Brain microvascular endothelial cell (primary cell): ENCODE data around the gene DBN1.

Source experiments
- DNase-seq: peaks from one replicate; pipeline ENCODE4 v3.0.0-alpha.2; 2020
- H3K27ac ChIP-seq: fragments of 250-450 bp; sonication (Bioruptor Pico); 2 replicates; pipeline ENCODE4 v1.5.1; 2020; ENCODE audit warnings: mild to moderate bottlenecking, moderate library complexity
- H3K27me3 ChIP-seq: fragments of 250-450 bp; sonication (Bioruptor Pico); replicated peaks from 2 replicates; pipeline ENCODE4 v1.5.1; 2020; ENCODE audit warnings: mild to moderate bottlenecking
- H3K36me3 ChIP-seq: fragments of 250-450 bp; sonication (Bioruptor Pico); replicated peaks from 2 replicates; pipeline ENCODE4 v1.5.1; 2020; ENCODE audit warnings: mild to moderate bottlenecking
- H3K4me3 ChIP-seq: 2 replicates; pipeline ENCODE4 v1.5.1; 2011; ENCODE audit warnings: low read depth, mild to moderate bottlenecking, control low read depth, low read length, moderate library complexity
- in situ Hi-C: cut with HindIII; loops from 2 replicates; pipeline ENCODE4 v1.10.0; 2017; ENCODE audit warnings: low sequenced_read_pairs, low pct_ligation_motif_present
- TF ChIP-seq, protein P1 (sequence below): IDR thresholded peaks from 2 replicates; pipeline ENCODE4 v1.5.1; 2011; ENCODE audit warnings: low read depth, mild to moderate bottlenecking, moderate library complexity, low read length, control low read depth, inconsistent platforms; ENCODE audit errors: missing control alignments

DBN1 gene

DNA sequence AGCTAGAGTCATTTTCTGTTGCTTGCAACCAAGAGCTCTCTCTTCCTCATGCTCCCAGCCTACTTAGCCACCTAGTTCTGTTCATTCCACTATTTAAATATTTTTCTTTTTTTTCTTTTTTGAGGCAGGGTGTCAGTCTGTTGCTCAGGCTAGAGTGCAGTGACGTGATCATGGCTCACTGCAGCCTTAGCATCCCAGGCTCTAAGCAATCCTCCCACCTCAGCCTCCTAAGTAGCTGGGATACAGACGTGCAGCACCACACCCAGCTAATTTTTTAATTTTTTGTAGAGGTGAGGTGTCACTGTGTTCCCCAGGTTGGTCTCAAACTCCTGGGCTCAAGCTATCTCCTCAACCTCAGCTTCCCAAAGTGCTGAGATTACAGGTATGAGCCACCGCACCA, 59.0 kb downstream of the DBN1 start:
- Histone ChIP-seq H3K36me3 (no peaks in the 10 kb centered on the region), H3K4me3 (no peak overlapping the region), H3K27me3 (no peaks in the 10 kb centered on the region), H3K27ac (no peak overlapping the region)
- TF ChIP-seq, protein P1, sequence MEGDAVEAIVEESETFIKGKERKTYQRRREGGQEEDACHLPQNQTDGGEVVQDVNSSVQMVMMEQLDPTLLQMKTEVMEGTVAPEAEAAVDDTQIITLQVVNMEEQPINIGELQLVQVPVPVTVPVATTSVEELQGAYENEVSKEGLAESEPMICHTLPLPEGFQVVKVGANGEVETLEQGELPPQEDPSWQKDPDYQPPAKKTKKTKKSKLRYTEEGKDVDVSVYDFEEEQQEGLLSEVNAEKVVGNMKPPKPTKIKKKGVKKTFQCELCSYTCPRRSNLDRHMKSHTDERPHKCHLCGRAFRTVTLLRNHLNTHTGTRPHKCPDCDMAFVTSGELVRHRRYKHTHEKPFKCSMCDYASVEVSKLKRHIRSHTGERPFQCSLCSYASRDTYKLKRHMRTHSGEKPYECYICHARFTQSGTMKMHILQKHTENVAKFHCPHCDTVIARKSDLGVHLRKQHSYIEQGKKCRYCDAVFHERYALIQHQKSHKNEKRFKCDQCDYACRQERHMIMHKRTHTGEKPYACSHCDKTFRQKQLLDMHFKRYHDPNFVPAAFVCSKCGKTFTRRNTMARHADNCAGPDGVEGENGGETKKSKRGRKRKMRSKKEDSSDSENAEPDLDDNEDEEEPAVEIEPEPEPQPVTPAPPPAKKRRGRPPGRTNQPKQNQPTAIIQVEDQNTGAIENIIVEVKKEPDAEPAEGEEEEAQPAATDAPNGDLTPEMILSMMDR = no peak
- DNase-seq = no peak
- in situ Hi-C loops = no loop called here

DNA sequence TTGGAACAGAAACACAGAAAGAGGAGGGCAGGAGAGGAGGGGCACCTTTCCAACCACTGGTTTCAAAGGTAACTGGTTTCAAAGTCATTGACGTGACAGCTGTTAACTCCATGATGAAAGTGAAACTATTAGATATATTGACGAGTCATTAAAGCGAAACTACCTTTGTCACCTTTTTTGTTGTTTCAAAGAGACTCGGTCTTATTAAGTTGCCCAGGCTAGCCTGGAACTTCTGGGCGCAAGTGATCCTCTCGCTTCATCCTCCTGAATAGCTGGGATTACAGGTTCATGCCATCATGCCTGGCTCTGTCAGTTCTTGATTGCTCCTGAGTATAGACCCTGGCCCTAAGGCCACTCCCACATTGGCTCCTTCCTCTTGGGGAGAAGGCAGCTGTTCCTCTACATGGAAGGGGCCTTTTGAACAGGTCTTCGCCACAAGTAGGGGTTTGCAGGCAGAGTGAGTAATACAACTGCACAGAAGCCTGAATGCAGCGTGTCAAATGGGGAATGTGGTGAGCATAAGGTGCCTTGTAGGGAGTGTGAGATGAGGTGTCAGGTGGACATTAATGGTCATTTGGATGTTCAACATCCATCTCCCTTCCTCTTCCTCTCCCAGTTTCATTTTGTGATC, 60.7 kb downstream of the DBN1 start:
- Histone ChIP-seq H3K27me3 (no peaks in the 10 kb centered on the region), H3K36me3 (no peaks in the 10 kb centered on the region), H3K27ac (no peak overlapping the region), H3K4me3 (no peak overlapping the region)
- in situ Hi-C loops = no loop called here
- no peak for DNase-seq
- TF ChIP-seq, protein P1 = no peak

DNA sequence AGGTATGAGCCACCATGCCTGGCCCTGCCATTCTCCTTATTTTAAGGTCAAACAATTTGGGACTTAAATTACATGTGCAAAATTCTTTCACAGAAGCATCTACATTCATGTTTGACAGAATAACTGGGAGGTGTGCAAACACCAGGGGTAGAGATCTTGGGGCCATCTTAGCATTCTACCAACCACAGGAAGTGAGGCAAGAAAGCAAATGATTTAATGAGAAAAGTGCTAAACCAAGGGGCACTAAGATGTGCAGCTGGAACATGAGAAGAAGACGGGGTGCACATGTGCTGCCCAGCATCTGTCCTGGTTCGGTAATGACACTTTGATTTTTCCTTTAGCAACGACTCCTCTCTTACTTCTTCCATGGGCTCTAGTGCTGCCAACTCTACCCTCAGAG, 62.9 kb downstream of the DBN1 start:
- Histone ChIP-seq H3K27me3 (no peaks in the 10 kb centered on the region), H3K36me3 (no peaks in the 10 kb centered on the region), H3K27ac (no peak overlapping the region), H3K4me3 (no peak overlapping the region)
- TF ChIP-seq, protein P1 = no peak
- DNase-seq = no peak
- in situ Hi-C loops = no loop called here

DNA sequence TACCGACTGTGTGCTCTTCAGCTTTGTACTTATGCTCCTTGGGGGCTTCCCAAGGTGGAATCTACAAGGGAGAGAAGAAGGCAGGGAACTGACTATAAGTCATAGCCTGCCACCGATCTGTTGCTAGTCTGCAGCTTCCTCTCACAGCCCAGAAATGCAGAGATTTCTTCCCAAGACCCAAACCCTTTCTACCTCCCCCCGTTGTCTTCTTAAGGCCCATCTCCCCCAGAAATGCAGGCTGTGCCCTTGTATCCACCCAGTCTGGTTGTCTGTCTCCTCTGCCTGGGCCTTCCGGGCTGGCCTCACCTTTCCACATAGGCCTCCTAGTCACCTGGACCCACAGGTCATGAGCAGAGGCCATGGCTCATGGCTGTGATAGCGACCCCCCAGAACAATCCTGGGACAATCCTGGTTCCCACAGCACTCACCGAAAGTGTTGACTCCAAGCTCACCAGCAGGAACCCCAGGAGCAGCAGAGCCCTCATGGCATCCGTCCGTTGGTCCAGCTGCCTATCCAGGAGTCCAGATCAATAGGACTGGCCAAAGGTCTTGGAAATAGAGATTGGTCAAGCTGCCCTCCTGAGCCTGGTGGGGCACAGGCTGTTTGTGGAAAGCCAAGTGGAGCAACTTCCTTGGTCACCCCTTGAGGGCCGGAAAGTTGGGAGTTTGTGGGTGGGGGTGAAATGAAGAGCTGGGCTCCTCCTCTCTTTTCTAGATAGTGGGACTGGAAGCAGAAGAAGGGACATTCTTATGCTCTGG, 64.2 kb downstream of the DBN1 start, which contains the start of gene F12:
TSS of gene F12 (minus strand) at position 522 of the 759 bp plus-strand sequence. CDS start at position 485, 37 bp downstream.
- no peaks in the 10 kb centered on the region for H3K36me3 ChIP-seq
- no peak within 1 kb of the TSS for H3K4me3 ChIP-seq
- in situ Hi-C loops = no loop called here
- TF ChIP-seq, protein P1 = no peak
- H3K27me3 ChIP-seq = no peaks in the 10 kb centered on the region
- no peak within 1 kb of the TSS for H3K27ac ChIP-seq
- no peak for DNase-seq
